CD4-positive, alpha-beta T cell treated with Interleukin-17A for 1 hour (primary cell): ENCODE results near the gene GALNT10.

Source experiments
- DNase-seq: peaks from one replicate; pipeline ENCODE4 v3.0.0-alpha.2; 2020

Gene GALNT10

DNA sequence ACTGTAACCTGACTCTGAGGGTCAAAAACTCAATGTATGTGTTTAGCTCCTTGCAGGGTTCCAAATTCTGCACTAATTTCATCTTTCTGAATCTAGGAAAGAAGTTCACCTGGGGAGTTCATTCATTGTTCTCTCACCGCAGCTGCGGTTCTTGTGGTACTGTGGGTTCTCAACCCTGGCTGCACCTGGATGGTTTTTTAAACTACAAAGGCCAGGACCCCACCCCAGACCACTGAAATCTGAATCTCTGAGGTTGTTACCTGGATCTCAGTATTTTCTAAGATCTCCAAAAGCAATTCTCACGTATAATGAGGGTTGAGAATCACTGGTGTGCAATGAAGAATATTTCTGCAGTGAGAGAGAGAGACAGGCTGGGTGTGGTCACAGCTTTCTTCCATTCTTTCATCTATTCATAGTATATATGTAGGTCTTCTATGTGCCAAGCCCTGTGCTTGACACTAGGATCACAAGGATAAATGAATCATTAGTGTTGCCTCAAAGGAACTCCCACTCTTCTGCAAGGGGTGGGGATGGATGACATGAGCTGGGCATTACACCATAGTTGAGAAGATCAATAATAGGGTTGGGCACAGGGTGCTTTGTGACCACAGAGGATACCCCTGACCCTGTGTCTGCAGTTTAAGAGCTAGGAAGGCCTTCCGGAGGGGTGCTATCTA is 109.8 kb downstream of the GALNT10 start:
- DNase-seq: no peak

DNA sequence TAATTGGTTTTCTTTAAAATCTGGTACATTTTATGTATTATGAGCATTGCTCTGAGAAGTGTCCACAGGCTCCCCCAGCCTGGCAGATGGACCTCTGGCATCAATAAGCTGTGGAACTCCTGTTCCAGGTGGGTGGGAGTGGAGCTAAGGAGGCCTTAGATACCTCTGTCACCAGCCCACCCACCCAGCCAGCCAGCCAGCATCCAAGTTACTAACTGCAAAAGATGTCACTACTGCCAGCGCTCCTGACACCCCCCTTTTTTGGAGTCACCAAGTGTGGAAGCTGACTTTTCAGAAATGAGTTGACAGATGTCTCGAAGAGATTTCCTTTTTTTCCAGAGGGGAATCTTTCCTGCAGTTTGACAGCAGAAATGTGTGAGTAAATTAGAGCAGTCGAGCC is 111.2 kb downstream of the GALNT10 start:
- no peak for DNase-seq

DNA sequence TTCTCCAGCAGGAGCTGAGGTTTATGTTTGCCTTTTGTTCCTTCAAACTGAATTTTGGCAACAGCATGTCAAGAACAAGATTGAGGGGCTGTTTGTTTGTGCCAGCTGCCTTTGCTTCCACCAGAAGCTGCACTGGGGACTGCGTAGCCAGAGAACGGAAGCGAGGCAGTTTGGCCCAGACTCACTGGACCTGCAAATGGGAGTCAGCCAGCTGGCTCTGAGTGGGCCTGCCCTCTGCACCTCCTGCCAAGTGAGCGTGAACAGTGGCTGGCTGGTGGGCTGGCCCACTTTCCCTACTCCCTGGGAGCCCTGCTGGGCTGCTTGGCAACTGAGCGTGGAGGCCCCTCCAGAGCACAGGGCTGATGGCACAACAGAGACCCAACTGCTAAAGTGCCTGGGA is 111.6 kb downstream of the GALNT10 start:
- no peak for DNase-seq

DNA sequence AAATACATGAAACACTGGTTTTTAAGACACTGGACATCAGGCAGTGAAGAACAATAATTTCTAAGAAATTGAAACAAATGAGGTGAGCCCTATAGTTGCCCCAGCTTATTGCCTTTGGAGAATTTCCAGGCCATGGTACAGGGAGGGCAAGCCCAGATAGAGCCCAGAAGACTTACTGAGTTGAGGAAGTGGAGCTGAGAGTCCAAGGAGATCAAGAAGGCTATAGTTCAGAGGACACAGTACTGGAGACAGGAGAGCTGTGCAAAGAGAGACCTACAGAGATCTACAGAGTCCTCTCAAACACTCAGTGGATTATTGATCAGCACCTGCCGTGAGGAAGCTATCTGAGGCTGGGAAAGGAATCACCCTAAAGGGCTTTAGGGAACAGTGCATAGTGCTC is 112.6 kb downstream of the GALNT10 start:
- DNase-seq: no peak

DNA sequence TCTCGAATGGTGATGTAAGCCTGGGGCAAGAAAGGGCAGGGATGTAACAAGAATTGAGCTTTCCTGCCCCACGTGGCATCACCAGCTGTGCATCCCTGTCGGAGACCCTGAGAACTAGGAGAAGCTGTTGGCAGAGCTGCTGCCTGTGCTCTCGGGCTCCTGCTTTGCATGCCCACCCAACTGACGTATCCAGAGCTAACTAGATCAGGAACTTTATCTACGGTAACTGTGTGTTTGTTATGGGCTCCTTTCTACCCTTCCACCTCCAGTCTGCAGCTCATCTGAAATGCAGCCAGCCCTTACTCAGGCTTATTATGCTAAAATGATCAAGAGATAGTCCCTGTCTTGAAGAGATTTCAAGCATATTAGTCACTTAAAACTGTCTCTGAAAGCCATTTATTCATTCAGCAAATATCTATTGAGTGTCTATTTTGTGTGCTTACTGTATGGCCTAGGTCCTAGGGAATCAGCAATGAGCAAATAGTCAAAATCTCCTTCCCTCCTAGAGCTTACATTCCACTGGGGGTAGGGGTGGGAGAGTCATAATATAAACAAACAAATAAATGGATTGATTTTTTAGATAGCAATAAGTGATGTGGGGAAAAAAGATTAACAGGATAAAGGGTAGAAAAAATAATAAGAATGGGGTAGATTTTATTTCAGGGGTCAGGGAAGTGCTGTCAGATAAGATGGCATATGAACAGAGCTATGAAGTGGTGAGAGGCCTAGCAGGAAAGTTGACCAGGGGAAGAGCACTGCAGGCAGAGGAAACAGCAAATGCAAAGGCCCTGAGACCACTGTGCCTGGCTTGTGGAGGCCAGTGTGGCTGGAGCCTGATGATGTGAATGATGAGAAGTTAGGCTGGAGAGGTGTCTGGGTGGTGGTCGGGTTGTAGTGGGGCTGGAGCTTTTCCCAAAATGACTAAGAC is 118.2 kb downstream of the GALNT10 start:
- no peak for DNase-seq

DNA sequence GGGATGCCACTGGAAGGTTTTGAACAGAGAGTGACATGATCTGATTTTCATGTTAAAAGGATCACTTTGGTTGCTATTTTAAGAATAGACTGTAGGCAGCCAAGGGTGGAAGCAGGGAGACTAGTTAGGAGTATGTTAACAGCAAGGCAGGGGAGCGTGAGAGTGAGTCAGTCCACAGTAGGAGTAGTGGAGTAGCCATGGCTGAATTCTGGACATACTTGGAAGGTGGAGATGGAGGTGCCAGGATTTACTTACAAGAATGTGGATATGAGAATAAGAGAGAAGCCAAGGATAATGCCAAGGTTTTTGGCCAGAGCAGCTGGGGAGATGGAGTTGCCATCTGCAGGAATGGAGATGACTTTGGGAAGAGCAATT is 118.8 kb downstream of the GALNT10 start:
- no peak for DNase-seq

DNA sequence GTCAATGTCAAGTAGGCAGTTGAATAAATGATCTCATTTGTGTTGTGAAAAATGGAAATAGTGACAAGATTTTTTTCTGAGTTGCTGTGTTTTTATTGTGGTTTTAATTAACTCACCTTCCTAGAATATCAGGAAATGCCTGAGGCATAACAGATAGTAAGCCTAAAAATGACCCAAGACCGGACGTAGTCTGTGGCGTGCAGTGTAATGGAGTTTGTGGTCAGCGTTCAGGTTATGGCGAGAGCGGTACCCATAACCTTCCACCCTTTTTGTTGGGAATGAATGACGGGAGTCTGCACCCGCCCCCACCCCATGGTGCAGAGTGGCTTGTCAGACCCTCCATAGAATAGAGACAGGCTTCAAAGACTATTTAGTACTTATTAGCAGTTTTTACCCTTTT is 119.3 kb downstream of the GALNT10 start:
- no peak for DNase-seq

DNA sequence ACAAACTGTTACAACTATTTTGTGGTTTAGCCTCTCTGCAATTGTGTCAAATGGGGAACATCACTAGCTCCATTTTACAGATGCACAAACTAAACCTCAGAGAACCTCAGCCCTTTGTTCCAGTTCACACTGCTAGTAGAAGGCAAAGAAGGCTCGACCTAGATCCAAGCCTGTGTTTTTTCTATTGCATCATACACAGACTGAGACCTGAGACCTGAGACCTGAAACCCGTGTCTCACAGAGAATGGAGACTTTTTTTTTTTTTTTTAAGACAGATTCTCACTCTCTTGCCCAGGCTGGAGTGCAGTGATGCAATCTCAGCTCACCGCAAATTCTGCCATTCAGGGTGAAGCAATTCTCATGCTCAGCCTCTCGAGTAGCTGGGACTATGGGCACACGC is 120.8 kb downstream of the GALNT10 start:
- no peak for DNase-seq

DNA sequence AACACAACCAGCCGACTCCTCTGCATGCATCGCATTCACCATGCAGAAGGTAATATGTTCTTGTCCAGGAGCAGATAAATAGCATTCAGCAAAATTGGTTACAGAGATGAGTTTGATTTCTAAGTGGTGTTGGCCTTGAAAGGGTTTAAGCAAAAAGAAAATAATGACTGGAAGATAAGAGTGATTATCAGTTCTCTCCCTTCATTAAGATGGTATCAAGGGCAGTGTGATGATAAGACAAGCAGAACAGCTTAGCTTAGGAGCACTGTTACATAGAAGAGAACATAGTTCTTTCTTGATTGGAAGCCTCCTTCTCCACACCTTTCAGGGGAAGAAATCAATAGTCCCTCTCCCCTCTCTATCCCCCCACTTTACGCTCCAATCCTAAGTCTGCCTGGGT is 121.5 kb downstream of the GALNT10 start:
- DNase-seq: no peak

DNA sequence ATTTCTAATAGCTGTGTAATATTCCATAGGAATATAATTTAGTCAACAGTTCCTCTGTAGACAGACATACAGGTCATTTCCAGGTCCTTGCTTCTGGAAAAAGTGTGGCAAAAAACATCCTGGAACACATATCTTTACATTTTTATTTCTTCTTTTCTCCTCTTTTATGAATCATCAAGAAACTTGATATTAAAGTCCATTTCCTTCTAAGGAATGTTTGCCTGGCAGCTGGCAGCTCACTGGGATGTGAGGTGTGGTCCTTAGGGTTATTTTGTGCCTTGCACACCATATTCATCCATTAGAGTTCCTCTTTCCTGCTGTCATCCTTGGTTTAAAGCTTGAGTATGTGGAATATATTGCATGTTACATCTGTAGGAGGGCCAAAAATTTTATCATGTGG is 122.0 kb downstream of the GALNT10 start:
- DNase-seq: no peak

DNA sequence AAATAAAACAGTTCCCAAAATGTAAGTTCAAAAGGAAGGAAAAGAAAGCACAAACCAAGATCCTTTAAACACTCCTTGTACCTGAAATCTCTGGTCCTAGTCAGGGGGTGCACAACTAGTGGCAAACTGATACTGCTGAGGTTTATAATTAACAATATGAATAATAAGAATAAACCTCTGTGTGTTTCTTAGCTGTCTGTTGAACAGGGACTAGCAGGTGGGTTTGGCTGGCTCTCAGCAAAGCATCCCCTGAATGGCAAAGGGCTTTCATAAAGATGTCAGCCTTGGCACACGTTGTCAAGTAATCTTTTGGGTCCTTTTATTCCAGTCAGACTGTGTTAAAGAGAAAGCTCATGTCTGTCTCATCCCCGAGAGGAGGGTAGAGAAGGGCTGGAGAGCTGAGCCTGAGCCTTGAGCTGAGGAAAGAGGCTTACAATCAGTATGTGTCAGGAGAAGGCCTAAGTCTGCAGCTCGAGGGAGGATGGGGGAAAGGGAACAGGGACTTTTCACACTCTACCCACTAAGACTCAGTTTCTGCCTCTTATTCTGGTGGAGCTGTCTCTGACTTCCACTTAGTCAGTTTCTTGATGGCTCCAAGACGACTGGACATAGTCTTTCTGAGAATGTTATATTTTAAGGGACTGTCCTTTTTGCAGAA is 123.0 kb downstream of the GALNT10 start:
- DNase-seq: no peak

DNA sequence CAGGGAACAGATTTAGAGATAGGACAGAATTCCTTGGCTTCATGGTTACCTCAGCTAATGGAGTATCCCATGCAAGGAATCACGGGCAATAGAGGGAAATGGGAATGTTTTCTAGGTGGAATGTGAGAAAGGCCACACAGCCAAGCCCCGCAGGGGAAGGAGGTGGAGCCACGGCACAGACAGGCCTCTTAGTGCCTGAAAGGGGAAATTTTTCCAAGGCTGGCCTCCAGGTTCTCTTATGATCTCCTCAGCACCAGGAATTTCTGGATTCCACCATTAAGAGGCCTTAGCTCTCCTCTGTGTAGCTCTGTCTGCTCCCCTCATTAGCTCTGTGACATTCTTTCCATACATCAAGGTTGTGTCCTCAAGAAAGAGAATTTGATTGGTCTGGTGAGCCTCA is 124.7 kb downstream of the GALNT10 start:
- DNase-seq: no peak

DNA sequence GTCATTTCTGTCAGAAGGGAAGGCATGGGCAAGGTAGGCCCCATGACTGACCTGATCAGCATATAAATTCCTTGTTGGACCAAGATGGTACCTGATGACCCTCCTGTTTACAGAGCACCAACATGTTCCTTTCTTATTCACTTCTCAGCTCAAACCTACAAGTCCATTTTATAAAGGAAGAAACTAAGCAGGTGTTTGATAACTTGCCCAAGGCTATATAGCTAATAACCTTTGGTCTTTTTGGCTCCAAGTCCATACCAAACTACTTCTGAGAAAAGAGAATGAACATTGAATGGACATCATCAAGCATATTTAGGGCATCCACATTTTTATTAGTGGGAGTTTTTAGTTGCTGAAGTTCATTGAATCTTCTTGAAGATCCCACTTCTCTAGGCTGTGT is 125.2 kb downstream of the GALNT10 start:
- no peak for DNase-seq

DNA sequence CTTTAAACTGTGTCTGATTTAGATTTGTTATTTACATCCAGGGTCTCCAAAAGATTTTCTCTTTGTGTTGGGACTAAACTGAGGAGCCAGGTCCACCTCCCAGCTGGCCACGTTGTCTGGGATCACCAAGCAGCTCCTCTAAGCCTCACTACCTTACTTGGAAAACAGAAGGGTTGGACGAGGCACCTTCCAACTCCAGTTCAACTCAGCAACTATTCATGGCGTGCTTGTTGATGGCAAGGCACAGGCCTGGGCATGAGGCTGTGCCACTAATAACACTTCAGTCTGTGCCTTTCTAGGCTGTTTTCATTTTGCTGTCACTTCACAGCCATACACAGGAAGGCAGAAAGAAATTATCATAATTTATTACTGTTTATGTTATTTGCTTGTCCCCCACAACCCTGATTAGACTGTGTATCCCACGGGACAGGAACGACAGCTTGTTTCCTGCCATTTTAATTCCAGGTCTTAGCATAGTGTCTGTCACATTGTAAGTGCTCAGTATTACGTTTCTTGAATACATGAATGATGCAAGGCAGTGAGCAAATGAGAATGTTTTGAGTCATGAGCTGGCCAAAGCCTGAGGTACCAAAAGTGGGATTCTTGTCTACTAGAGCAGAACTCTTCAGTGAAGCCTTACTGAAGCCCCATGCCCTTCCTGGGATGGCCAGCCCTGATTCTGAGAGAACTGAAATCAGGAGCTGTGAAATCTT is 125.8 kb downstream of the GALNT10 start:
- DNase-seq: no peak

DNA sequence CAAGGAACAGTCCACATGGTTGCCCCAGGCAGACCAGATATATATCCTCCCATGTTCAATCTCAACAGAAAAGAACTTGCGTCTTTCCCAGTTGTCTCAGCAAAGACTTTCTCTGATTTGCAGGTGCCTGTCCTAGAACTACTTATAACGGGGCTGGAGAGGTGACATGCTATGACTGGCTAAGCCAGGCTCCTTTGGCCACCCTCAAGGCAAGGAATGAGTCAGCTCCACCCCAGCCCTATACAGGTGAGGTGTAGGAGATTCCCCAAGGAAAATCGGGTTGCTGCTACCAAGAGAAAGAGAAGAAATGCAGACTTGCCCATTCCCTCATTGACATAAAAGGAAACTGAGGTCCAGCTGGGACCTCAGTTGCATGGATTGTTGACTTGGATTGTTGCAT is 127.4 kb downstream of the GALNT10 start:
- DNase-seq: no peak

DNA sequence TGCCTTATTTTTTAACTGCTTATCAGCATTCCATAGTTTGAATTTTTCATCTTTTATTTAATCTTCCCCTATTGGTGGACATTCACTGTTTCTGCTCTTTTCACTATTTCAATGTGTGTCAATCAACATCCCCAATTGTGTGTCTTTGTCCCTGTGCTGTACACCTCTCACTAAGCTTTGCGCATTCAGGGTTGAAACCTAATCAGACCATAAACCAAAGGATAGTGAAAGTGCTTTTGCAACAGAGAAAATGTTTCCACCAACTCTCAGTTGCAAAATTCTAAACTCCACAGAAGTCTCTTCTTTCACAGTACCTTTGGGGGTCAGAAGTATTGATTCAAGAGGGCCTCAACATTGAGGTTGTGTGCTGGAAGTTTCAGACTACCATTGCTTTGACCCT is 128.2 kb downstream of the GALNT10 start:
- DNase-seq: no peak

DNA sequence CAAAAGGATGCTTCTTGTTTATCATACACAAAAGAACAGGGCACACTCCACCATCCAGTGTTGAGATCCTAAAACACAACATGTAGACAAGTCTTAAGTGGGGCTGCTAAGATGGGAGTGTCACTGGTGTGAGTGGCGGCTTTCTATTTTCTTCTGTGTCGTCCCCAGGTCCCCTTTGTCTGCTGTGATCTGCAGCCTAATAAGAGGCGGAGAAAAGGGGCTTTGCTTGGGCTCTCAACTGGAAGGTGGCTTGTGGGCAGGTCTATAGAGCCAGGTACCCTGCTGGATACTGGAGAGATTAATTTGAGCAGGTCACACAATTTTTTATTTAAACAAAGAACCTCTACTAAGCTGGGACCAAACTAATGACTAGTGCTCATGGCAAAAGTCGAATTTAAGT is 129.2 kb downstream of the GALNT10 start:
- DNase-seq: no peak

DNA sequence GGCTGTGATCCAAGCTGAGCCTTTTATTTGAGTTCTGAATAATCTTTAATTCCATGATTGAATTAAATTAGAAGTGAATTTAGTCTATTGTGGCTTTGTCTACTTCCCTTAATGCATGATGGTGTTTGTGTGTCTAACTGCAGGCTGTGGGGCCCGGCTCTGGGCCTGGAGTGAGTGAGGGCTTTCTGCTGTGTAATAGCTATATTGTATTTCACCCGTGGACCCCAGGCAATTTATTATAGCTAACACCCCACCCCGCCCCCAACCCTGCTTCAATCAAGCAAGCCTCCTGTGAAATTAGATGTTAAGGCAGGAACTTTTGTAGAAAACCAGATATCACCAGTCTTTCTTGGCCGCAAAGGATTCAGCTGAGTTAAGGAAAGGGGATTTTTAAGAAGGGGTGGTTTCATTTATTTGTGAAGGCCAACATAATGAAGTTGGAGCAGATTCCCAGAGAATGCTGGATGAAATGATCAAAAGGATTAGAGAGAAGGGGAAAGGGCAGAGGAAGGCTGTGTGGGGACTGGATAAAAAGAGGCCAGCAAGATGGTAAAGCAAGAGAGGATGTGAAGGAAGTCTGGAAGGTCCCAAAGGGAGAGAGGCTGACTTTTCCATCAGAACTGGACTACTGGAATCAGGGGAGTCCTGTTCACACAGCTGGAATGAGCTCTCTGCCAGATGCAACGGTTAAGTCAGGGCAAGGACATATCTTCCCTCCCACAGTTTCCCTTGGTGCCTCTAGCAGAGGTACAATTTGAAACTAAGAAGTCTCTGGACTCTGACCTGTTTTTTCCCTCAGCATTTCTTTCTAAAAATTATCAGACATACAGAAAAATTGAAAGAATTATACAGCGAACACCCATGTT is 129.9 kb downstream of the GALNT10 start:
- DNase-seq: no peak

DNA sequence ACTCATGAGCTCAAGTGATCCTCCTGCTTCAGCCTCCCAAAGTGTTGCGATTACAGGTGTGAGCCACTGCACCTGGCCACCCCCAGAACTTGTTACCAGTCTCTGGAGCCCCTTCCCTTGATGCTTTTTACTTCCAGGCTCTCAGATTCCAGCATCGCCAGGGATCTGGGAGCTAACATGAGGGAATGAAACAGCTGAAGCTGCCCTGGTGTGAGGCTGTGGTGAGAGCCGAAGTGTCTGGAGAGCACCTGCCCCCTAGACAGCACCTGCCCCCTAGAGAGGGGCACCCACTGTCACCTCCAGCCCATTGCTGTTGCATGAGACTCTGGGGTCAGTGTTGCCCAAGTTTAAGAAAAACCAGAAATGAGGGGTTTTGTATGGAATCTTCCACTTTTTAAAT is 131.0 kb downstream of the GALNT10 start:
- no peak for DNase-seq

DNA sequence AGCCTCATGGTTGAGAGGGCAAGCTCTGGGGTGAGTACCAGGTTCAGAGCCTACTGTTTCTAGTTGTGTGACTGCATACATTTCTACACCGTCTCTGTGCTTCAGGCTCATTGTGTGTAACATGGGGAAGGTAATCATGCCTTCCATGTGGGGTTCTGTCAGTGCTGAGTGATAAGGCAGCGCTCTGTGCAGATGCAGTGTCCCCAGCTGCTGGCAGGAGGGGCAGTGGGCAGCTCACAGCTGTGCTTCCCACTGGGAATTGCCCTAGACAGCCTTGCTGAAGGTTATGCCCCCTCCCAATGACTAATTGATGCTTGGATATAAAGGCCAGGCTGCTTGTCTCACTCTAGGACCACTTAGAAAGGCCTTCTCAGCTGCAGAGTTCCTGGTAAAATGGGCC is 133.5 kb downstream of the GALNT10 start:
- no peak for DNase-seq

DNA sequence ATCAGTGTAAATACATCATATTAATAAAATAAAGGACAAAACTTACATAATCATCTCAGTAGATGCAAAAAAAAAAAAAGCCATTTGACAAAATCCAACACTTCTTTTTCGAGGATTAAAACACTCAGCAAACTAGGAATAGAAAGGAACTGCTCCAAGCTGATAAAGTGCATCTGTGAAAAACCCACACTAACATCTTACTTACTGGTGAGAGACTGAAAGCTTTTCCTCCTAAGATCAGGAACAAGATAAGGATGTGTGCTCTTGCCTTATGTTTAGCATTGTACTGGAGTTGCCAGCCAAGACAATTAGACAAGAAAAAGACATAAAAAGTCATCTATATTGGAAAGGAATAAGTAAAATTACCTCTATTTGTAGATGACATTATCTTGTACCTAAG is 135.0 kb downstream of the GALNT10 start:
- DNase-seq: no peak

DNA sequence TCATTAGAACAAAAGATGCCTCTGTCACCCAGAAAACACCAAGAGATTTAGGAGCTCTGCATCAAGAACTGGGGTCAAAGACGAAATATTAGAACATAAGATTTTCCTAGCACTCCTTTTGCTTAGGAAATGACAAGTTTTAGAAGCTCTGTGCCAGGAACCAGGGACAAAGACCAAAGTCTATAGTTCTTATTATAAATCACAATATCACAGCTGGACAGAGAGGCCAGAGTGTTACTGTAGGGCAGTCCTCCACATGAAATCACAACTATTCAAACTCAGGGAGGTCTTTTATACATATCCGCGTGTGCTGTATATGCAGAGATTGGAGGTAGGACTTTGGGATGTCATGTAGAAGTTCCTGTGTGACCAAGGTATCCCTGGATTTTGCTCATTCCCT is 138.5 kb downstream of the GALNT10 start:
- DNase-seq: no peak
